GM18868 (cell line): ENCODE results near the gene WDR90.
A peak's percentile ranks its signal among the peaks of the same experiment; 100 is the strongest.

Source experiments
- ATAC-seq: cut with Tn5 transposase; IDR thresholded peaks from one replicate; pipeline ENCODE4 v1.9.1; 2021; ENCODE audit warnings: mild to moderate bottlenecking, moderate library complexity; ENCODE audit not compliant: unreplicated experiment

The WDR90 gene

DNA sequence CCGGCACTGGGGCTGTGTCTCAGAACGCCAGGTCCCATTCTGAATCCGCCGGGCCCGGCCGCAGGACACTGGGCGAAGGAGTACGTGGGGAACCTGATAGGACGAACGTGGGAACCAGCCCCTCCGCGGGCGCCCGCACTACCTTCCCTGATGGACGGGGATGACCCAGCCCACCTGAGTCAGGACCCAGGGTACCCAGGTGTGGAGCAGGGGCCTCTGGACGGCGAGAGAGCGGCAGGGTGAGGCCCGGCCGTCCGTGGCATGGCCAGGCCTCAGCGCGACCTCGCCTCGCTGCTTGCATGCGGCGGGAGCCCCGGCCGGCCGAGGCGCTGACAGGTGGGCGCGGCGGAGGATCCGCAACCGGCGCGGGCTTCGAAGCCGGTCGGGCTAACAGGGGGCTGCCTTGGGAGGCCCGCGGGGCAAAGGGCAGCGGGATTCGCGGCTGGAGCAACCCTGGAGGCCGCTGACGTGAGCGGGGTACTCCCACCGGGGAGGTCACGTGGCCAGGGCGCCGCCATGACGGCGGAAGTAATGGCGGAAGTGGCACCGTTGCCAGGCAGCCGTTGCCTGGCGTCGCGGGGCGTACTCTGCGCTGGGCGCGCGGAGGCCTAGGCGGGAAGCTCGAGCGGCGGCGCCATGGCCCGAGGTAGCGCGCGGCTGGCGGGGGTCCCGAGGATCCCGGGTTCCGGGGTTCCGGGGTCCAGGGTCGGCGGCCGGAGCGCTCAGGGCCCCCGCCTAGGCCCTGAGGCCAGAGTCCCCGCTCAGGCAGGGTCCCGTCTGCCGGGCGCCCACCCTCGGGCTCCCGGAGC is at the start of gene WDR90:
WDR90 (plus strand) TSS at position 585 of the 809 bp plus-strand sequence; CDS start at position 637, 52 bp downstream.
- ATAC-seq = peak; percentile 84

DNA sequence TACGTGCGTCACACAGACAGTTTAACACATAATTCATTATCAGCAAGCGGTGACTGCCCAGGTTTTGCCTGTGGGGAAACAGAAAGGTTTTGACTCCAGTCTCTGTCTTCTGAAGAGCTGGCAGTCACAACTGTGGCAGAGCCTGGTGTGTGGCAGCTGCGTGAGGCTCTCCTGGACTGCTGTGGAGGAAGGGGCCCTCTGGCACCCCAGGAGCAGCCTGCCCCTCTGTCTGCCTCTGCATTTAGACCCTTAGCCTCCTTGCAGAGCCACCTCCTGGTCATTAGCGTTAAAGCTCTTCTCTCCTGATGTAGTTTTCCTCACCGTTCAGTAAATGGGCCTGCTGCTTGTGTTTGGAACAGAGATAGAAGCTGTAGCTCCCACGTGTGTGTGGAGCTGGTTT is 48.4 kb upstream of the WDR90 start:
- ATAC-seq = no peak

- no peak for ATAC-seq
Measured at GRCh38 chr16:603933-604332, 45.2 kb upstream of the WDR90 start.

DNA sequence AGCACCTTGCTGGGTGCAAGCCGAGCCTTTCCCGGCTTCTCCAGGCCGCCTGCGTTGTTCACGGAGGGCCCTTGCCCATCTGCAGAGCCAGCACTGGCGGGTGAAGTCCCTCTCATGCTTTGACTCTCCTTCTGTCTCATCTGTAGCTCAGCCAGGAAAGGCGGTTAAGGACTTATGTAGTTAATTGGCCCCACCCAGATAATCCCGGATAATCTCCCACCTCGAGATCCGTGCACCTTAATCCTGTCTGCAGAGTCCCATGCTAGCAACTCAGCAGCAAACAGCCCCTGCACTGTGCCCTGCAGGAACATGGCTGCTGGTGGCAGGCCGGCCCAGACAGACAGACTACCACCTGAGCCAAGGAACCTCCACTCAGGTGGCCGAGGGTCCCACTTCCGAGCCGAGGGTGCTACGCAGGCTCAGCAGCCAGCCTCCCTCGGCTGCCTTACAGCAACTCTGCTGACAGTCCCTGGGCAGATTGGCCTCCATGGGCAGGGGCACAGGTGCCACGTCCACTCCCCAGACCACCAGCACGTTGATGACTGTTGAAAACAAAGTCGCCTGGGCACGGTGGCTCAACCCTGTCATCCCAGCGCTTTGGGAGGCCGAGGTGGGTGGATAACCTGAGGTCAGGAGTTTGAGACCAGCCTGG is 42.4 kb upstream of the WDR90 start:
- no peak for ATAC-seq

DNA sequence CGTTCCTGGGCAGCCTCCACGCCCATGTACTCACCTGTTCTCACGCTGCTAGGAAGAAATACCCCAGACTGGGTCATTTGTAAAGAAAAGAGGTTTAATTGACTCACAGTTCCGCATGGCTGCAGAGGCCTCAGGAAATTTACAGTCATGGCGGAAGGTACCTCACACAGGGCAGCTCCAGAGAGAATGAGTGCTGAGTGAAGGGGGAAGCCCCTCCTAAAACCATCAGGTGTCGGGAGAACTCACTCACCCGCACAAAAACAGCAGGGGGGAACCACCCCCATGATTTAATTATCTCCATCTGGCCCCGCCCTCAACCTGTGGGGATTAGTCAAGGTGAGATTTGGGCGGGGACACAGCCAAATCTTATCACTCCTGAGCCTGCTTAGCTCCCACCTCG is 41.1 kb upstream of the WDR90 start:
- ATAC-seq = no peak

DNA sequence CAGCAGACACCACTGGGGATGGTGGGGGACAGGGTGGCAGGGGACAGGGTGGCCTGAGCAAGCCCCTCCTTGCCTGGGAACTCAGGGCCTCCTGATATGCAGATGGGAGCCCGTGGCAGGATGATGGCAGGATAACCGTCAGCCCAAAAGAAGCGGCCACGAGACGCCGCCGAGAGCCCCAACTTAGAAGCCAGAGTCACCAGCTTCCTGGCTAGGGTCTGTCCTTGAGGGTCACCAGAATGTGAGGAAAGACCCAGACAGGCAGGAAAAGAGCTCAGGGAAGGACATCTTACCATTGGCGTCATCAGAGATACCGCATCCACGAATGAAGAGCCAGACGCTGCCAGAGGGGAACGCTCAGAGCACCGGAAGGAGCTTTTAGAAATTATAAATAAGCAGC is 39.8 kb upstream of the WDR90 start:
- ATAC-seq = no peak

DNA sequence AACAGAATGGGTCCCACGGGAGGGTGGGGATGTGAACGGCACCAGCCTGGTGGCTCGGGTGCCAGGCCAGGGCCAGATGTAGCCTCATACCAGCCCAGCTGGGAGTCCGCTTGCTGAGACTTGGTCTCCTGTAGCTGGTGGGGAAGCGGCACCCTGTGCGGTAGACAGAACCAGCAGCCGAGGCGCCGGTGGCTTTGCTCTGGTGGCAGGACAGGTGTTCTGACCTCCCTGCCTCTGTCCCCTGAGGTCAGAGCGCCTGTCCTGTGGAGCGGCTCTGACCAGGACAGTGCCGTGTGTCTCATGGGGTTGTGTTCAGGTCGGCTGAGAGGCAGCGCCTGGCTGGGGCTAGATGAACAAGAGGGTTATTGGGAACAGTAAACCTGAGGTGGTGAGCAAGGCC is 39.2 kb upstream of the WDR90 start:
- no peak for ATAC-seq

DNA sequence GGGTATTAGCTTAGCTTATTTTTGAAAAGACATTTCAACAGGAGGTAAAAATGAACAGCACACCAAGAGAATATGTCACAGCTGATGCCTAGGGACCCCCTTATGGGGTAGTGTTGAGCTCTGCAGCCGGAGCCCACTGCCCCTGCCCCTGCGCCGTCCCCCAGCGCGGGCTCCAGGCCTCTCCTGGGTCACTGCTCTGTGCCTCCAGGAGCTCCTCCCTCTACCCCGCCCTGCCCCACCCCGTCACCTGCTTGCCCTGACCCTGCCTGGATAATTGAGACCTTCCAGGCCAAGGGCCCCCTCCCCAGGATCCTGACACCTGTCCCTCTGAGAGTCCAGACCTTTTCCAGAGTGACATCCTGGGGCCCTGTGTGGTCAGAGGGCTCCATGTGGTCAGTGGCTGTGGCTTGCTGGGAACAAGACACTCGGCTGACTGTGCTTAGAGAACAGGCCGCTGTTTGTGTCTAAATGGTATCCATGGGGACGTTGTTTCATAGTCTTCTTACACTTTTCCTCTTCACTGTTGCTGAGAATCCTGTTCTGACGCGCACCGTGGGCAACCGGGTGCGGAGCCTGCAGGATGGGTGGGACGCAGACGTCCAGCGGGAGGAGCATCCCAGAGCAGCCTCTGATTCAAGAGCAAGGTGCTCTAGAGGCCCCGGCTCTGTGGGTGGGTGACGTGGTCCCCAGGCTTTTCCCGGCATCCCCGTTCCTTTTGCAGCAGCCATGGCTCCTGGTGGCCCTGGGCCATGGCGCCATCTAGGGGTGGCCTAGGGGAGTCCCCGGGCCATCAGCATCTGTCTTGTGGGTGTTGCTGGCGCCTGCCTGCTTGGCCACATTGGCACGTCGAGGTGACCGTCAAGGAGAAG is 38.4 kb upstream of the WDR90 start:
- ATAC-seq = no peak

DNA sequence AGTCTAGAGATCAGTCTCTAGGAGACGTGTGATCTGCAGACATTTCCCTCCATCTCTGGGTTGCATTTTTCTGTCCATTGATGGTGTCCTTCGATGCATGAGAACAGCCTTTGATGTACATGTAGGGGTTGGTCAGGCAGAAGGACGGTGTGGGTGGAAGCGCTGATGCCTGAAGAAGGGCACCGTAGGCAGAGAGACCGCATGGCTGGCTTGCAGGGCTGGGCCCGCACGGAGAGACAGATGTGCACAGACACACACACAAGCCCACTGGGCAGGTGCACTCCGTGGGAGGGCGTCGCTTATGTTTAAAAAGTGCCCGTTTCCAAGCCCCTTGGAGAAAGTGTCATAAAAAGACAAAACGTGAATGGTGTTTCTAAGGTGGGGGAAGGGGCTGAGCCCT is 34.0 kb upstream of the WDR90 start:
- ATAC-seq = no peak

DNA sequence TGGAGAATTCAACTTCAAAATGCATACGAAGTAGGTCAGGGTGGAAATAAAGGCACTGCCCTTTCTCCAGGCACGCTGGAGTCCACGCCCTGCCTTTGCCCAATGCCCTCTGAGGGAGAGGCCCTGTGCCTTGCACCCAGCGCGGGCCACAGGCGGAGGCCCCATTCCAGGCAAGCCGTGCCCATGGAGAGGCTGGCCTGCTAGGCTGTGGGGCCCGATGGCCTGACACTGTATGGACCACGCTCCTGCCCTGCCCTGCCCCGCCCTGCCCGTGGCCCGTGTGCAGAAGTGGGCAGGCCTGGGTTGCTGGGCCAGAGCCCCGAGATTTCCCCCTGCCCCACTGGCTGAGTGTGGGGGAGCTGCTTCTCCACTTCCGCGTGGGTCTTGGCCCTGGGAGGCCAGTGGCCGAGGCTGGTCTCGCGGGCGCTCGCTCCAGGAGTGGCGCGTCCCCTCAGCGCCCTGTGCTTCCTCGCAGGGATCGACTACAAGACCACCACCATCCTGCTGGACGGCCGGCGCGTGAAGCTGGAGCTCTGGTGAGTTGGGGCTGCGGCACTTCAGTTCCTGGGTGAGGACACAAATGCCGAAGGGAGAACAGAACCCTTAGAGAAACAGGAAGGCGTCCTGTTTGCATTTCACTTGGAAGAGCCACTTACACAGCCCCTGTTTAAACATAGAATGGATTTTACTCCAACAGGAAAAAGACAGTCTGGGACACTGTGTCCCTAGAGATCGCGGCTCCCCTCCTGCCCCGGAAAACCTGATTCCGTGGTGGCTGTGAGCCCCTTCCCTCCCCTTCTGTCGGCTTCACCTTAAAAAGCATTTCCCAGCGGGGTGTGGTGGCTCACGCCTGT is 32.2 kb upstream of the WDR90 start:
- no peak for ATAC-seq

DNA sequence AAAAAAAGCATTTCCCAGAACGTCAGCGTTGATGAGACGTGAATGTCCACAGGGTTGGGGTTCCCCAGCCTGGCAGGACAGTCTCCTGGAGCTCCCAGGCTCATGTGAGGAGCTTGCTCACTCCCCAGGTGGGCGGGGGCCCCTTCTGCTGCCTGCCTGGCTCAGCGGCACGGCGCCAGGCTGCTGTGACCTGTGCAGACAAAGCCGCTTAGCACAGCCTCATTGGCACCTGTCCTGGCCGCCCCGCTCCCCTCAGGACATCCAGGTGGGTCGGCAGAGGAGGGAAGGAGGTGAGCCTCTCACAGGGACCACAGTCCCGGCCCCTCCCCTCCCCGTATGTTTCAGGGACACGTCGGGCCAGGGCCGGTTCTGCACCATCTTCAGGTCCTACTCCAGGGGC is 31.3 kb upstream of the WDR90 start:
- no peak for ATAC-seq

- ATAC-seq = no peak
Measured at GRCh38 chr16:619476-620100, 29.6 kb upstream of the WDR90 start.

DNA sequence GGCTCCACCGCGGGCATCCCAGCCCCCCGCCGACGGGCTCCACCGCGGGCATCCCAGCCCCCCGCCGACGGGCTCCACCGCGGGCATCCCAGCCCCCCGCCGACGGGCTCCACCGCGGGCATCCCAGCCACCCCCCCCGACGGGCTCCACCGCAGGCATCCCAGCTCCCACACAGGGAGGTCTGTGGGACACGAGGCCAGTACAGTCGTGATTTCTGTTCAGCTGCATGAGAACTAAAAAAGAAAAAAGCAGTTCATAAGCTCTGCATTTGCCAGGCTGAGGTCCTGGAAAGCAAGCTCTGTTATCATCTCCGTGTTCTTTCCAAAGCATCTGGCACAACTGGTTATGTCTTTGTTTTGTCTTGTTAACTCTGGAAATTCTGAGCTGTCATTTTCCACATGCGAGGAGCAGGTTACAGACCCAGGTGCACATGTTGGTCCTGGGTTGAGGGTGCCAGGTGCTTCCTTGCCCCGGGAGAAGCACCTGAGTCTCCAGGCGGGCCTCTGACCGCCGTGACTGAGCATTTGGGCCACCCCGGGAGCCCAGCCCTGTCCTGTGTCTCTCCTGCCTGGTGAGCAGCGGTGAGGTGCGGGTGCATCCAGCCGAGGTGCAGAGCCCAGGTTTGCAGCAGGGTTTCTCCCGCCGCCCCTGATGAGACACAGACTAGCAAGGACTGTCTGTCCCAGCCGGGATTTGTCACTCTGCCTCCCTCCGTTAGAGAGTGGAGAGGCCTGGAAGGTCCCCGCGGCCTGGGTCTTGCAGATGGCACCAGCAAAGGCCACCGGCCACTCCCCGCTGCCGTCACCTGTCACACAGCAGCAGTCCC is 28.3 kb upstream of the WDR90 start:
- ATAC-seq = no peak

DNA sequence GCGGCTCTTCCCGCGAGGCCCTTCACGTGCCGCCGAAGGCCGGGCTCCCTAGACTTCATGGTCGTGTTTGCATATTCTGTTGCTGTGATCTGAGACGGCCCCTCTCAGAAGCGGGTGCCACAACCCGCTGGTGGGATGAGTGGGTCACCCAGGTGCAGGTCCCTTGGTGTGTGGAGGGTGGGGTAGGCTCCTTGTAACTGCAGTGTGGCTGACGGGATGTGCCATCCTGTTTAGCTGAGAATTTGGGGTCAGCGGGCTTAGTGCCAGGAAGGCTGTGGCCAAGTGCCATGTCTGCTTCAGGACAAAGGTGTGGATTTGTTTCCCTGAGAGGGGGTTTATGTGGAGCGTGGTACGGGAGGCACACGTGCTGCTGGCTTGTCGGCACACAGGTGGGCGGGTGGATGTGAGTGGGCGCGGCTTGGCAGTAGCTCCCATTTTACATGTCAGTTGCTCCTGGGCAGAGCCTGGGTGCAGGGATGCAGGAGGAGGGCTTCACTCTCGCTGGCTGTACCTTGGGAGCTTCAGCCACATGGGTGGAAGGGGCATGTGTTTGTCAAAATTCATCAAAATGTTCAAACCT is 27.5 kb upstream of the WDR90 start:
- no peak for ATAC-seq

DNA sequence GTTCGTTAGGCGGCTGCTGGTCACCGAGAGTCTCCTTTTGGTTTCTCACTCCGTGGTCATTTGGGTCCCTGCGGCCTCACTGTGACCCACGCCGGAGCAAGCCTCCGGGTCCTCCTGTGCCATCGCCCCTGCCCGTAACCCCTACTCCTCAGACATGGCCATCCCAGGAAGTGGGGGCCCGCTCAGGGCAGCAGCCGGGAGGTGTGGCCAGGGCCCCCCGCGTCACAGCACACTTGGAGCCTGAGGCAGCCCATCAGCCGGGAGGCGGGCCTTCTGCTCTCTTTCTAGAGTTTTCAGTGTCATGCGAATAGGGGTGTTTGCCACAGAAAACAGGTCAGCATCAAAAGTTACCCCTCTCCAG is 26.3 kb upstream of the WDR90 start:
- ATAC-seq = no peak

- ATAC-seq = no peak
Measured at GRCh38 chr16:624526-625070, 24.6 kb upstream of the WDR90 start.

DNA sequence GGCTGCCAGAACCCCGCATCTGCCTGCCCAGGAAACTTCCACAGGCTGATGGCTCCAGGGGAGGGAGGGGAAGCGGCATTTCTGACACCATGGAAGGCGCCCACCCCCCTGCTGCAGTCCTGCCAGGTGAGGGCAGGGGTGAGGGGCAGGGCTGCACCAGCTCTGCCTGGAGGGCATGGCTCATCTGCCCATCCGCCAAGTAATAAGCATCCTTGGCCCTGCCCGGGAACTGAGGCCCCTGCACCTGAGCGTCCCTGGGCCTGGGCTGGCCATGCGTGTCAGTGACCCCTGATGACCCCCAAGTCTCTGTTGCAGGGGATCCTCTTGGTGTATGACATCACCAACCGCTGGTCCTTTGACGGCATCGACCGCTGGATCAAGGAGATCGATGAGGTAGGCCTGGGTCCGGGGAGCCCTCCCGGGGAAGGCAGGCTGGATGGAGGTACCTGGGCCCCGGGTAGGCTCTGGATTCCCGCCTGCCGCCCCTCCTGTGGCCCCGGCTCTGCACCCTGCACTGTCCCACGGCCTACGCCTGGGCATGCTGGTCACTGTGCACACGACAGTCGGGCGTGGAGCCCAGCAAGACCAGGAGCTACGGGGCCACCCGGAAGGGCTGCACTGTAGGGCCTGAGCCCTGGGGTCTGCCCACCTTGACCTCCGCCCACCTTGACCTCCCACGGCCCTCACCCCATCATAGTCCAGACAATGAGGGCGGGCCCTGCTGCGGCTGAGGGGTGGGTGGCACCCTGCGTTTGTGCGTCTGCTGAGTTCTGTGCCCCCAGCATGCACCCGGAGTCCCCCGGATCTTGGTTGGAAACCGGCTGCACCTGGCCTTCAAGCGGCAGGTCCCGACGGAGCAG is 23.8 kb upstream of the WDR90 start:
- no peak for ATAC-seq
